Stimulated activated CD4-positive, alpha-beta T cell treated with anti-CD3 and anti-CD28 coated beads, TNF-alpha, amount 100 ng/mL, for 48 hours (primary cell): Measurements from ENCODE around the gene RFPL4AL1.
"Not testable (repeated sequence)": the region's sequence is repeated elsewhere in the genome, so short reads cannot be mapped to it uniquely, and the experiment has no call there.

Experiments
- DNase-seq, 3 donors: peaks; one replicate each; pipeline ENCODE4 v3.0.0-alpha.2; 2020; ENCODE audit warnings: low read depth in 3 of 3

The RFPL4AL1 gene

GRCh38 chr19:55768818-55769217 lies at the start of gene RFPL4AL1:
Gene RFPL4AL1 (plus strand): TSS chr19:55769118. CDS start chr19:55771805, 2,687 bp downstream.
- not testable (repeated sequence) for DNase-seq

GRCh38 chr19:55720214-55720746 lies 48.6 kb upstream of the RFPL4AL1 start:
- no peak for DNase-seq

- DNase-seq: no peak
Measured at GRCh38 chr19:55720801-55721200, 48.1 kb upstream of the RFPL4AL1 start.

- DNase-seq: no peak
Measured at GRCh38 chr19:55723491-55723890, 45.4 kb upstream of the RFPL4AL1 start.

GRCh38 chr19:55730378-55730777 lies 38.5 kb upstream of the RFPL4AL1 start:
- not testable (repeated sequence) for DNase-seq

GRCh38 chr19:55738302-55738701 lies 30.6 kb upstream of the RFPL4AL1 start, which contains the start of gene NLRP9:
Gene NLRP9 (minus strand): TSS chr19:55738402. CDS start chr19:55738374, 28 bp downstream.
- no peak for DNase-seq

GRCh38 chr19:55750715-55751114 lies 18.2 kb upstream of the RFPL4AL1 start:
- no peak for DNase-seq

- DNase-seq: no peak
Measured at GRCh38 chr19:55753401-55753800, 15.5 kb upstream of the RFPL4AL1 start.

GRCh38 chr19:55756808-55757207 lies 12.1 kb upstream of the RFPL4AL1 start:
- not testable (repeated sequence) for DNase-seq

- not testable (repeated sequence) for DNase-seq
Measured at GRCh38 chr19:55758797-55759196, 10.1 kb upstream of the RFPL4AL1 start, which contains the start of gene RFPL4A. Gene RFPL4A (plus strand): TSS chr19:55759097. CDS start chr19:55761801, 2,704 bp downstream.

- no peak for DNase-seq
Measured at GRCh38 chr19:55766466-55766865, 2.5 kb upstream of the RFPL4AL1 start.

- not testable (repeated sequence) for DNase-seq
Measured at GRCh38 chr19:55769632-55770031, 714 bp downstream of the RFPL4AL1 start.

GRCh38 chr19:55777528-55777927 lies 8.6 kb downstream of the RFPL4AL1 start:
- DNase-seq: no peak

- no peak for DNase-seq
Measured at GRCh38 chr19:55778331-55778730, 9.4 kb downstream of the RFPL4AL1 start.

GRCh38 chr19:55781112-55781511 lies 12.2 kb downstream of the RFPL4AL1 start:
- no peak for DNase-seq

GRCh38 chr19:55795021-55795420 lies 26.1 kb downstream of the RFPL4AL1 start:
- DNase-seq: no peak

GRCh38 chr19:55801416-55801815 lies 32.5 kb downstream of the RFPL4AL1 start:
- no peak for DNase-seq

- no peak for DNase-seq
Measured at GRCh38 chr19:55802281-55802680, 33.4 kb downstream of the RFPL4AL1 start.

- DNase-seq: peak; percentile 3 to 40 (median 11)
Measured at GRCh38 chr19:55809381-55810058, 40.6 kb downstream of the RFPL4AL1 start.

- DNase-seq: no peak
Measured at GRCh38 chr19:55811340-55811739, 42.4 kb downstream of the RFPL4AL1 start.

- no peak for DNase-seq
Measured at GRCh38 chr19:55812449-55812848, 43.5 kb downstream of the RFPL4AL1 start.

- DNase-seq: no peak
Measured at GRCh38 chr19:55813906-55814305, 45.0 kb downstream of the RFPL4AL1 start.

GRCh38 chr19:55820037-55820436 lies 51.1 kb downstream of the RFPL4AL1 start:
- no peak for DNase-seq
